Heart right ventricle (tissue), 16 donors: ENCODE data around the gene BNC2. TPM values are rescaled to one million over a fixed set of nuclear protein-coding genes. Genes with fewer than 3 reads are reported as not detected.

Source experiments
- ATAC-seq, 8 donors: fragments of 200-7000 bp; cut with Tn5 transposase; one replicate each; pipeline ENCODE4 v1.9.1; 2020; ENCODE audit warnings: mild to moderate bottlenecking in 8 of 8, moderate library complexity in 8 of 8, moderate number of reproducible peaks in 1 of 8
- DNase-seq, 2 donors: peaks; one replicate each; pipeline ENCODE4 v3.0.0-alpha.2; 2020
- H3K27ac ChIP-seq, 10 donors: fragments of 200-600 bp; sonication (generic) in 2 of 10; one replicate each; pipeline versions ENCODE4 v1.5.0 to v1.8.0; 2020 to 2022; ENCODE audit warnings: mild to moderate bottlenecking in 3 of 10
- H3K27me3 ChIP-seq, 7 donors: fragments of 200-600 bp; one replicate each; pipeline ENCODE4 v1.8.0; 2021 to 2022; ENCODE audit warnings: mild to moderate bottlenecking in 2 of 7
- H3K36me3 ChIP-seq, 9 donors: fragments of 200-600 bp; sonication (generic) in 1 of 9; one replicate each; pipeline versions ENCODE4 v1.5.0 to v1.8.0; 2020 to 2022; ENCODE audit warnings: mild to moderate bottlenecking in 2 of 9
- H3K4me1 ChIP-seq, 9 donors: fragments of 200-600 bp; sonication (generic) in 1 of 9; one replicate each; pipeline versions ENCODE4 v1.5.0 to v1.8.0; 2020 to 2022; ENCODE audit warnings: mild to moderate bottlenecking in 4 of 9
- H3K4me3 ChIP-seq, 10 donors: fragments of 200-600 bp; sonication (generic) in 2 of 10; one replicate each; pipeline versions ENCODE4 v1.5.0 to v1.8.0; 2020 to 2022; ENCODE audit warnings: mild to moderate bottlenecking in 7 of 10, moderate library complexity in 2 of 10
- H3K9me3 ChIP-seq, 11 donors: fragments of 200-600 bp in 10 of 11; sonication (generic) in 2 of 11; one replicate each; pipeline versions ENCODE4 v1.5.0 to v1.8.0; 2013 to 2022; ENCODE audit warnings: mild to moderate bottlenecking in 2 of 11, control low read depth in 1 of 11, moderate library complexity in 1 of 11
- CTCF ChIP-seq, 9 donors: fragments of 200-600 bp; sonication (generic) in 2 of 9; IDR thresholded peaks; one replicate each; pipeline versions ENCODE4 v1.5.0 to v1.8.0; 2021 to 2022; ENCODE audit warnings: antibody characterized with exemption in 9 of 9, mild to moderate bottlenecking in 5 of 9, moderate library complexity in 1 of 9
- WGBS, 2 donors: extraction: QIAGEN DNeasy Blood & Tissue Kit; methylation state at CpG; one replicate each; pipeline ENCODE4 v1.1.7; 2013; ENCODE audit warnings: inconsistent platforms in 1 of 2; 5-methylcytosine and 5-hydroxymethylcytosine counted together
- intact Hi-C, 10 donors: fragments of 100-400 bp; cut with DNase I; formaldehyde crosslinking; loops; one replicate each; pipeline versions ENCODE4 v1.11.1 to v1.14.2; 2022
- polyA plus RNA-seq, 2 donors: library from polyadenylated mRNA; stranded (reverse); fragments of 200-250 nt; gene quantifications; one replicate each; pipeline ENCODE4 v1.2.3, GENCODE V29; 2013
- total RNA-seq, 10 donors: library from RNA; stranded (reverse); fragmentation: NEBNext Ultra II Directional in 3 of 10; extraction: Animal tissue kit (Norgen Biotek cat#: 25700) in 3 of 10; gene quantifications; one replicate each; pipeline versions ENCODE4 v1.2.1 to v1.2.4, GENCODE V29; 2021 to 2023
- donor health status: Arrhythmogenic right ventricular cardiomyopathy.
- donor health status: ischemic (EF 13 %, LVEDD 7.1; RV severe dilation, severe dysfunction).
- donor health status: healthy with polysubstance abuse.
- donor health status: DM: no; HTN: yes; CAD: no.
- donor health status: DM: no; HTN: no; CAD: no.
- donor health status: ischemic (EF 25% LVEDD 6.9; RV normal size, moderate dysfunction).
- donor health status: ischemic (EF 25% LVEDD 5.7; RV mildly dilated, moderate dysfunction).
- donor health status: healthy.
- donor health status: DM: yes; HTN: yes; CAD: no.
- donor health status: Ischemic cardiomyopathy.
- donor health status: ischemic (EF 35%, LVEDD 5.7; RV mildly dilated, moderate dysfunction).
- donor health status: nonischemic (EF 11% LVEDD 7.7; RV severe dilation, severe dysfunction).
- donor health status: DM: yes; HTN: yes; CAD: no.
- donor health status: PGD.
- donor health status: ischemic (EF 29% LVEDD 5.4; RV normal size, mild dysfunction).
- donor health status: nonischemic (EF 23%, LVEDD 6.1; RV moderate dilation, normal function).

BNC2 gene
- total and polyA plus RNA-seq, 12 donors: 0.49 to 7.3 (median 3.2) TPM

- Histone ChIP-seq H3K4me1 (peaks cover 0 to 35% (median 22%) of the 10 kb centered on the region in 9 donors), H3K36me3 (no peaks in the 10 kb centered on the region), H3K27me3 (peaks cover 0 to 67% (median 54%) of the 10 kb centered on the region in 7 donors), H3K27ac (peak overlapping the region in 9 of 10 donors; percentile 14 to 87 (median 77)), H3K9me3 (no peaks in the 10 kb centered on the region), H3K4me3 (peak overlapping the region; percentile 39 to 75 (median 64))
- TF ChIP-seq CTCF (IDR thresholded peaks at IDR 0.05): no peak
- peak; percentile 42 to 57 for DNase-seq
- intact Hi-C loops: no loop called here
- WGBS, 2 donors: 1% methylated on average over 46 to 60 of the region's 63 CpGs
- ATAC-seq: peak; percentile 42 to 67 (median 52)
These were observed 1.1 kb upstream of the BNC2 start for GRCh38 chr9:16871336-16872151.

GRCh38 chr9:16869882-16870595 lies 431 bp downstream of the BNC2 start:
- peak; percentile 11 to 17 for DNase-seq
- Histone ChIP-seq H3K4me3 (peak overlapping the region; percentile 39 to 75 (median 64)), H3K27ac (peak overlapping the region in 9 of 10 donors; percentile 30 to 87 (median 77)), H3K27me3 (peaks cover 0 to 78% (median 61%) of the 10 kb centered on the region in 7 donors), H3K4me1 (peaks cover 0 to 35% (median 22%) of the 10 kb centered on the region in 9 donors), H3K36me3 (no peaks in the 10 kb centered on the region), H3K9me3 (no peaks in the 10 kb centered on the region)
- 1% methylated on average over 58 of the region's 58 CpGs for WGBS, 2 donors
- intact Hi-C loops: loop anchor here in 2 of 10 donors (5.0 to 10.0 kb wide), 2 partner anchors 143 to 145 kb away; no protein-coding TSS in a partner anchor
- TF ChIP-seq CTCF (IDR thresholded peaks at IDR 0.05): no peak
- ATAC-seq: peak; percentile 4 to 55 (median 24)

- Histone ChIP-seq H3K36me3 (no peaks in the 10 kb centered on the region), H3K27me3 (peaks cover 0 to 78% (median 64%) of the 10 kb centered on the region in 7 donors), H3K27ac (peak overlapping the region in 6 of 10 donors; percentile 75 to 87 (median 78)), H3K4me3 (peak overlapping the region; percentile 39 to 75 (median 64)), H3K4me1 (peaks cover 0 to 35% (median 22%) of the 10 kb centered on the region in 9 donors), H3K9me3 (no peaks in the 10 kb centered on the region)
- TF ChIP-seq CTCF (IDR thresholded peaks at IDR 0.05): no peak
- peak in 2 of 8 donors; percentile 9 to 14 for ATAC-seq
- intact Hi-C loops: loop anchor here in 2 of 10 donors (5.0 to 10.0 kb wide), 2 partner anchors 142 to 145 kb away; no protein-coding TSS in a partner anchor
- DNase-seq: no peak
- 28 to 30% methylated on average over 21 of the region's 21 CpGs for WGBS, 2 donors
These were observed 1.2 kb downstream of the BNC2 start for GRCh38 chr9:16869131-16869881.
